Measurements from ENCODE around the gene DENND4C.

GRCh38 chr9:19303216-19303615 lies 72.7 kb downstream of the DENND4C start:
- TF ChIP-seq CTCF (IDR thresholded peaks at IDR 0.05): no peak
- no peak for TF ChIP-seq ZFX (IDR thresholded peaks at IDR 0.05; ENCODE audit: borderline replicate concordance)

All from 22Rv1 (cell line).